GM12872 (cell line): Measurements from ENCODE around the gene IRX4.

Source experiments
- TF ChIP-seq, protein P1 (sequence below): IDR thresholded peaks from 3 replicates; pipeline ENCODE4 v1.5.1; 2011; ENCODE audit warnings: low read depth, mild to moderate bottlenecking, low read length, moderate library complexity; ENCODE audit not compliant: insufficient read depth

IRX4 gene

DNA sequence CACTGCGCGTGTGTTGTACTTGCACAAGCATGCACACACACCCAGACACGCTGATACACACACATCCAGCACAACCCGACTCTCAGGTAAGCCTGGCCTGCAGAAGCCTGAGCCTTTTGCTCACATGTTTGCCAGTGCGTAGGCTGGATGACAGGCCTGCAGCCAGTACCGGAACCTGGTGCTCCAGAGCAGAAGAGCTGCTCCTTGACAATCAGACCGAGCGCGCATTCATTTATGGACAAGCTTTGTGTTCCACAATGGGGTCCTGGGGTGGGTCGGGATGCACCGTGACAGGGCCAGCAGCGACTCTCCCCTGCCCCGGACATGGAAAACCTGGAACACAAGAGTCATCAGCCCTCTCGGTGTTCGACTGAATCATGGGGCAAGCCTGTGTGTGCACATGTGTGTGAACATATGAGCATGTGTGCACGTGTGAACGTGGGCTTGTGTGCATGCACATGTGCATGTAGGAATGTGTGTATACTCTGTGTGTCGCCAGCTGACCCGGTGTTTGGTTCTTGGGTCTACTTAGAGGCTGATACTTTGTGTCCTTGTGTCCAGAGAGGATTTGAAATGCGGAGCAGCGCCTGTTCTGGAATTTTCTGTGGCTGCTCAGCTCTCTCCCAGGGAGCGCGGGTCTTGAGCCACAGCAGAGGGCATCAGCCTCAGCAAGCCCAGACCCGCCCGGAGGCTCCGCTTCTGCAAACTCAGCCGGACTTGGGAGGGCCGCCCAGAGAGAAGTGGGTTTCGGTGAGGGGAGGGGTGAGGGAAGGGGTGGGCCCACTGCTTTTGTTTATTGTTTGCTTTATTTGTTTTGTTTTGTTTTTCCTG, 32.2 kb downstream of the IRX4 start:
- TF ChIP-seq, protein P1, sequence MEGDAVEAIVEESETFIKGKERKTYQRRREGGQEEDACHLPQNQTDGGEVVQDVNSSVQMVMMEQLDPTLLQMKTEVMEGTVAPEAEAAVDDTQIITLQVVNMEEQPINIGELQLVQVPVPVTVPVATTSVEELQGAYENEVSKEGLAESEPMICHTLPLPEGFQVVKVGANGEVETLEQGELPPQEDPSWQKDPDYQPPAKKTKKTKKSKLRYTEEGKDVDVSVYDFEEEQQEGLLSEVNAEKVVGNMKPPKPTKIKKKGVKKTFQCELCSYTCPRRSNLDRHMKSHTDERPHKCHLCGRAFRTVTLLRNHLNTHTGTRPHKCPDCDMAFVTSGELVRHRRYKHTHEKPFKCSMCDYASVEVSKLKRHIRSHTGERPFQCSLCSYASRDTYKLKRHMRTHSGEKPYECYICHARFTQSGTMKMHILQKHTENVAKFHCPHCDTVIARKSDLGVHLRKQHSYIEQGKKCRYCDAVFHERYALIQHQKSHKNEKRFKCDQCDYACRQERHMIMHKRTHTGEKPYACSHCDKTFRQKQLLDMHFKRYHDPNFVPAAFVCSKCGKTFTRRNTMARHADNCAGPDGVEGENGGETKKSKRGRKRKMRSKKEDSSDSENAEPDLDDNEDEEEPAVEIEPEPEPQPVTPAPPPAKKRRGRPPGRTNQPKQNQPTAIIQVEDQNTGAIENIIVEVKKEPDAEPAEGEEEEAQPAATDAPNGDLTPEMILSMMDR: no peak

DNA sequence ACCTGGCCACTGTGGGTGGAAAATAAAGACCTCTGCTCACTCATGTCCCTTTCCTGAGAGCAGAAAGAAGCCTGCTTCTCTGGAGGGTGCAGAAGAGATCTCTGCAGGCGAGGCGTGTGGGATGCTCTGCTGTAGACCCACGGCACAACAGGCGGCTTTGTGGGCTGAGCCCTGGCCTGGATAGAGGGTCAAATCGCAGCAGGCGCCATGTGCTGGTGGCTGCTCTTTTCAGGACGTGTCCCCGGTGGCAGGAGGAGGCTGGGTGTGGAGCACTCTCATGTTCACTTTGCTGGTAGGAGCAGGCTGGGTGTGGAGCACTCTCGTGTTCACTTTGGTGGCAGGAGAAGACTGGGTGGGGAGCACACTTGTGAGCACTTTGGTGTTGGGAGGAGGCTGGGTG, 35.1 kb downstream of the IRX4 start:
- TF ChIP-seq, protein P1: no peak

DNA sequence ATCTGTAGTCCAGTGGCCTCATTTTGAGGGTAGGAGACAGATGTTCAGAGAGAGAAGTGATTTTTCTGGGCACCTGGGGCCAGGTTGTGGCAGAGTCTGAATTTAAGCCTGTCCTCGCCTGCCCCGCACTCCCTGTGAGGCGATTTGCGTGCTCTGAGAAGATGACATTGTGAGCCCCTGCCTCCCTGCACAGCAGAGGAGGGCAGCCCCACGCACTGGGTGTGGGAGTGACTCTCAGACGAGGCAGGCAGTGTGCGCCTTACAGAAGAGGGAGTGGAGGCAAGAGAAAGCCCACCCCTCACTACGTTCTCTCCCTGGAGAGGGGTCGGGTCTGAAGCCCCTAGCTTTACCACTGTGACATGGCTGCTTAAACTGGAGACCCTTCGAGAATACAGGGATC, 35.7 kb downstream of the IRX4 start:
- TF ChIP-seq, protein P1: no peak

GRCh38 chr5:1846583-1846982, 36.1 kb downstream of the IRX4 start:
- TF ChIP-seq, protein P1: no peak

- TF ChIP-seq, protein P1: no peak
Measured at GRCh38 chr5:1845696-1846095, 37.0 kb downstream of the IRX4 start.

DNA sequence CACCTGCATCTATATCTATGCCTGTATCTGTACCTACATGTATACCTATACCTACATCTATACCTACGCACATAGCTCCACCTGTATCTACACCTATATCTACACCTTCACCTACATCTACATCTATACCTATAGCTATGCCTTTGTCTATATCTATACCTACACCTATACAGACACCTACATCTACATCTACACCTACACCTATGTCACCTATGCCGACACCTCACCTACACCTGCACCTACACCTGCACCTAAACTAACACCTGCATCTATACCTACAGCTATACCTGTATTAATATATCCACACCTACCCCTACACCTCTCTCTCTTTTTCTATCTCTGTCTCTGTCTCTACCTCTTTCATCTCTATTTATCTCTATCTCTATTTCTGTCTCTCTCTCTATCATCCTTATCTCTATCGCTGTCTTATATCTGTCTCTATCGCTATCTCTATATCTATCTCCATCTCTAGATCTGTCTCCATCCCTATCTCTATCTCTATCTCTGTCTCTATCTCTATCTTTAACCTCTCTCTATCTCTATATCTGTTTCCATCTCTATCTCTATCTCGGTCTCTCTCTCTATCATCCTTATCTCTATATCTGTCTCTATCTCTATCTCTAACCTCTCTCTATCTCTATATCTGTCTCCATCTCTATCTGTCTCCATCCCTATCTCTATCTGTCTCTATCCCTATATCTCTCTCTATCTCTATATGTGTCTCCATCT, 37.9 kb downstream of the IRX4 start:
- TF ChIP-seq, protein P1: no peak

- TF ChIP-seq, protein P1: no peak
Measured at GRCh38 chr5:1842004-1842819, 40.5 kb downstream of the IRX4 start.
